Dendritic cell treated with granulocyte-macrophage colony-stimulating factor and Interleukin-4, amounts not matched to agents 40 ng/mL and 50 ng/mL, for 4 days (primary cell): ENCODE data around the gene PLXDC2.

Experiments
- H3K27ac Mint-ChIP-seq: one replicate; pipeline ENCODE4 v1.8.0; 2022; ENCODE audit warnings: mild to moderate bottlenecking, mixed read lengths
- H3K27me3 Mint-ChIP-seq: one replicate; pipeline ENCODE4 v1.8.0; 2022; ENCODE audit warnings: mild to moderate bottlenecking, mixed read lengths
- H3K36me3 Mint-ChIP-seq: one replicate; pipeline ENCODE4 v1.8.0; 2022; ENCODE audit warnings: low read depth, mixed read lengths
- H3K4me1 Mint-ChIP-seq: one replicate; pipeline ENCODE4 v1.8.0; 2022; ENCODE audit warnings: low read depth, mixed read lengths
- H3K4me3 Mint-ChIP-seq: one replicate; pipeline ENCODE4 v1.8.0; 2022; ENCODE audit warnings: mild to moderate bottlenecking, moderate library complexity, mixed read lengths
- H3K9me3 Mint-ChIP-seq: one replicate; pipeline ENCODE4 v1.8.0; 2022; ENCODE audit warnings: mixed read lengths
- intact Hi-C: fragments of 100-400 bp; cut with micrococcal nuclease; formaldehyde crosslinking; loops from one replicate; pipeline ENCODE4 v1.15.0; 2022

PLXDC2 gene

DNA sequence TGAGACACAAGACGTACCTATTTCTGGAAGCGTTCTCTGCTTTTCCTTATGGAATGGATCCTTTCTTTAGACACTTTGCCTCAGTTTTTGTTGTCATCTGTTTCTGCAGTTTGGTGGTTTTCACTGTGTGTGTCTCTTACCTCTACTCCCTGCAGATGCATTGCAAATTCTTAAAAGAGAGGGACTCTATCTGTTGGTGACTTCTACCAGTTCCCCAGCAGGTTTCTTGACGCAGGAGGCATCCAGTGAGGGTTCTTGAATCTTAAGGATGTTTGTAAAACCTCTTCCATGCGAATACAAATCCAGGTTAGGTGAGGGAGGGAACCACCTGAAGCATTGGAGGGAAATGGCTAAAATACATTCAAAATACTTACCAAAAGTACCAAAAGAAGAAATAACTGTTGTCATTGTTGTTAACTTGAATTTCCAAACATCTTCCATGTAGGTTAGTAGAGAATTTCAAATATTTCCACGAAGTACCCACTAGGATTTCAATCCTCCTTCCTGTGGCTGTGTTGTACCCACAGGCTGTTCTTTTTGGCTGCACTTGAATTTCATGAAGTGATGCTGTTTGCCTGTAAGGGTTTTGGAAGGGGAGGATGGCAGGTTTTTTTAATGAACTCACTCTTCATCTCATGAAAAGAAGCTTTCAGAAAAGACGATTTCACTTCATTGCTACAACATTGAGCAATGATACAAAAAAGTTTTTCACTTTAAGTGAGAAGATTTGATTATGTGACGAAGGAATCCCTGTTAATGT, 32.2 kb downstream of the PLXDC2 start:
- intact Hi-C loops: no loop called here
- Mint-ChIP-seq H3K9me3 (peaks cover 15% of the 10 kb centered on the region), H3K27me3 (no peaks in the 10 kb centered on the region), H3K4me1 (peaks cover 30% of the 10 kb centered on the region), H3K27ac (no peak overlapping the region), H3K4me3 (no peak overlapping the region), H3K36me3 (peaks cover 39% of the 10 kb centered on the region)

DNA sequence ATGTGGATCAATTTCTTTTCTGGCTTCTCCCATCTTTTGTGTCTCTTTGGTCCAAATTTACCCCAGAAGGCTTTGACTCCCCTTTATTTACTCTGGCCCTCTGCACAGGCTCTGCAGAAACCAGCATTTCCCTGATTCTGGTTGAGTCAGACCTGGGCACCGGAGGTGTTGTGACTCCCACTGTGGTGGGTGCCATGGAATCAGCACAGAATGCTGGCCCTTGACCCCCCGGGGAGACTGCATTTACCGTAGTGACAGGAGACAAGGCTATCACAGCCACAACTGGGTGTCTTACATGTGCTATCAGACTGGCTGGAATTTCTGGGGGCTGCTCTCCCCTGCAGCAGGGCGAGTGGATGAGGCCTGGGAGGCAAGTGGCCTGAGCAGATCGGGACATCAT, 37.6 kb downstream of the PLXDC2 start:
- no peak overlapping the region for H3K27ac Mint-ChIP-seq

DNA sequence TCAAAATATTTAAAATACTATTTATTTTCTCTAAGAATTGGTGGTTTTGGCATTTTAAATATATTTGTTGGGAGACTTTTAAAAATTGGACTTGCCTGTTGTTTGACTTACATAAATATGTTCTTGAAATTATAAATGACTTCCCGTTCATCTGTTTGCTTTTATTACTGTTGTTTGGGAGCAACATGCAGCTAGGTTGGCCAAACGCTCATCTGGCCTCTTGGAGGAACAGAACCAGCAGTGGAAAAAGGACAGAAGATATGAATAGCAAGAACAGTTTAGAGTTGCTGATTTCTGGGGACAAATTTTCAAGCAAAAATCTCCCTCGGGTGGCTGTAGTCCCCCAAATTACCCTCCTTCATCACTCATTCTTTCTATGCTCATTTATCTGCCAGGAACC, 41.6 kb downstream of the PLXDC2 start:
- Mint-ChIP-seq H3K4me3 (no peak overlapping the region), H3K4me1 (peaks cover 43% of the 10 kb centered on the region), H3K27ac (no peak overlapping the region), H3K9me3 (no peaks in the 10 kb centered on the region), H3K27me3 (no peaks in the 10 kb centered on the region), H3K36me3 (peaks cover 43% of the 10 kb centered on the region)
- intact Hi-C loops: no loop called here

More for the DNA sequence above, 37.6 kb downstream of the PLXDC2 start:
- H3K4me1 Mint-ChIP-seq: peaks cover 17% of the 10 kb centered on the region
- H3K4me3 Mint-ChIP-seq: no peak overlapping the region
- H3K27me3 Mint-ChIP-seq: no peaks in the 10 kb centered on the region
- H3K9me3 Mint-ChIP-seq: no peaks in the 10 kb centered on the region
- peaks cover 20% of the 10 kb centered on the region for H3K36me3 Mint-ChIP-seq
- intact Hi-C loops: no loop called here

- H3K27me3 Mint-ChIP-seq: no peaks in the 10 kb centered on the region
- intact Hi-C loops: no loop called here
- peaks cover 42% of the 10 kb centered on the region for H3K36me3 Mint-ChIP-seq
- no peak overlapping the region for H3K27ac Mint-ChIP-seq
- H3K9me3 Mint-ChIP-seq: no peaks in the 10 kb centered on the region
- no peak overlapping the region for H3K4me3 Mint-ChIP-seq
- peaks cover 42% of the 10 kb centered on the region for H3K4me1 Mint-ChIP-seq
Measured at GRCh38 chr10:19860107-19860506, 43.9 kb downstream of the PLXDC2 start.

- intact Hi-C loops: no loop called here
- no peaks in the 10 kb centered on the region for H3K27me3 Mint-ChIP-seq
- no peak overlapping the region for H3K4me3 Mint-ChIP-seq
- H3K27ac Mint-ChIP-seq: no peak overlapping the region
- peaks cover 41% of the 10 kb centered on the region for H3K4me1 Mint-ChIP-seq
- H3K9me3 Mint-ChIP-seq: no peaks in the 10 kb centered on the region
- peaks cover 65% of the 10 kb centered on the region for H3K36me3 Mint-ChIP-seq
Measured at GRCh38 chr10:19862811-19863515, 46.7 kb downstream of the PLXDC2 start.

- intact Hi-C loops: no loop called here
- H3K9me3 Mint-ChIP-seq: no peaks in the 10 kb centered on the region
- H3K4me3 Mint-ChIP-seq: no peak overlapping the region
- no peaks in the 10 kb centered on the region for H3K27me3 Mint-ChIP-seq
- peaks cover 21% of the 10 kb centered on the region for H3K4me1 Mint-ChIP-seq
- H3K36me3 Mint-ChIP-seq: peaks cover 54% of the 10 kb centered on the region
- H3K27ac Mint-ChIP-seq: no peak overlapping the region
Measured at GRCh38 chr10:19865676-19866075, 49.4 kb downstream of the PLXDC2 start.

DNA sequence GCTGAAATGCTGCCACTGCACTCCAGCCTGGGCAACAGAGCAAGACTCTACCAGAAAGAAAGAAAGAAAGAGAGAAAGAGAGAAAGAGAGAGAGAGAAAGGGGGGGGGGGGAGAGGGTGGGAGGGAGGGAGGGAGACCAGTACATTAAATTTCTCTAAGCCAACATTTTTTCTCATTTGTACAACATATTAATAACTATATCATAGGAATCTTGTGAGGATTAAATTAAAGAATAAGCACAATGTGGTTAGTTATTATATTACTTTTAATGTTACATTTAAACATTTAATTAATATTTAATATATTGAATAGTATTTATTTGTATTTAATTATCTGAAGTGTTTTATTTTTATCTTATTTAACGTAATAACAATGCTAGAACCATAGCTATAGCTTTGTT, 53.1 kb downstream of the PLXDC2 start:
- Mint-ChIP-seq H3K4me1 (peaks cover 32% of the 10 kb centered on the region), H3K4me3 (no peak overlapping the region), H3K27me3 (no peaks in the 10 kb centered on the region), H3K36me3 (peaks cover 67% of the 10 kb centered on the region), H3K9me3 (no peaks in the 10 kb centered on the region), H3K27ac (no peak overlapping the region)
- intact Hi-C loops: no loop called here

DNA sequence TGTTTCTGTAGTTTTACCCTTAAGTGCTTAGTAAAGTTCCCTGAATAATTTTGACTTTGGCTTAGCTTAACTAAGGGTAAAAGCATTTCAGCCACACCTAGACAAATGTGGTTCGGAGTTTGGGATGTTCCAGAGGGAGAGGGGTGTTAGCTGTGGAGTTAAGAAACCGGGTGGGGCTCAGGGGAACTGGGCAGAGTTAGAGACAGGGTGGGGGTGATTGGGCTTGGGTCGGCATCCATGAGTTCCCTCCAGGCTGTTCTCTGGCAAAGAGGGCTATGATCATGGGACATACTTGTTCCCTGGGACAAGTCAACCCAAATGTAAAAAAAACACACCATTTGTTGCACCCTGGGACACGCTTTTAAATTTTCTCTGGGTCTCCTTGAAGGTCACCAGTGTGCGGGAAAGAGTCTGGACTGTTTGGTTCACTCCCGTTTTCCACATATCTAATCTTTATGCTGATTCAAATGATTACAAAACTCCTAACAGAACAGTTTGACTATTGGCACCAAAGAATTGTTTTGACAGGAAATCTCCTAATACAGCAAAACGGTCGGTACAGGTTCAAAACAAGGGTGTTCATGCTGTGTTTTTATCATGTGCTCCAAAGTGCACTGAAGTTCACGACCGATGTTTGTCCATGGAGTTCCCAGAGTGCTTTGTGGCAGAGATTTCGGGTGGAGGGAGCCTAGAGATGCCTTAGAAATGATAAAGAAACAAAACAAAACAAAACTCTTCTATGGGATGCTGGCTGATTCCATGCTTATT, 56.5 kb downstream of the PLXDC2 start:
- intact Hi-C loops: no loop called here
- H3K4me1 Mint-ChIP-seq: peaks cover 50% of the 10 kb centered on the region
- peaks cover 36% of the 10 kb centered on the region for H3K36me3 Mint-ChIP-seq
- no peak overlapping the region for H3K27ac Mint-ChIP-seq
- no peaks in the 10 kb centered on the region for H3K9me3 Mint-ChIP-seq
- no peaks in the 10 kb centered on the region for H3K27me3 Mint-ChIP-seq
- no peak overlapping the region for H3K4me3 Mint-ChIP-seq

GRCh38 chr10:19874190-19874589, 58.0 kb downstream of the PLXDC2 start:
- no peaks in the 10 kb centered on the region for H3K27me3 Mint-ChIP-seq
- intact Hi-C loops: no loop called here
- peaks cover 35% of the 10 kb centered on the region for H3K36me3 Mint-ChIP-seq
- H3K9me3 Mint-ChIP-seq: no peaks in the 10 kb centered on the region
- no peak overlapping the region for H3K4me3 Mint-ChIP-seq
- H3K4me1 Mint-ChIP-seq: peaks cover 48% of the 10 kb centered on the region
- no peak overlapping the region for H3K27ac Mint-ChIP-seq

DNA sequence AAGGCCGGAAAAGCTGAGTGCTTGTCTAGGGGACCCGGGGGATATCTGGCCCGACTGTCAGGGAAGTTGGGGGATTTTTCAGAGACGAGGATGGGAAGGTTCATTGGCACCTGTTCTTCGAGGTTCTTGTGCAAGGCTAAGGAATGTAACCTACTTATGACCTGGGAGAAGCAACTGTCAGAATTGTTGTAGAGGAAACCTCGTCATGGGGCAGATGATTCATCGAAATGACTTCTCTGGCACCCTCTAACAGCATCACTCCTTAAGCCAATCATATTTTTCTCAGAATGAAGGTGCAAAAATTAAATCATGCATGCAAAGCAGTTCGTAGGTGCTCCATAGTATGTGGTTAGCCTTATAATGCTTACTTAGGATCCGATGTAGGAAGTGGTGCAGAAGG, 58.6 kb downstream of the PLXDC2 start:
- peaks cover 52% of the 10 kb centered on the region for H3K4me1 Mint-ChIP-seq
- intact Hi-C loops: no loop called here

DNA sequence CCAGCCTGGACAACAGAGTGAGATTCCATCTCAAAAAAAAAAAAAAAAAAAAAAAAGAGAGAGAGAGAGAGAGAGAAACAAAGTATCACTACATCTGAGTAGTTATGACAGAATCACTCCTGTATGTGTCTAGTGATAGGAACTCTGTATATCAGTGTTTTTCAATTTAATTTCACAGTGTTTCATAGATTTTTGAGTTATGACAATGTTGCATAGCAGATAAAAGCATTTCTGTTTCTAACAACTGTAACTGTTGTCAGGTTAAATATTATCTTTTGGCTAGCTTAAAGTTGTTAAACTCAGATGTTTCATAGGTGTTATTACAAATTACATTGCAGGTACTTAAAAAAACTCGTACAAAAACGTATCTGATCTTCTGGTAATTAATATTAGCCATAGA, 60.3 kb downstream of the PLXDC2 start:
- H3K36me3 Mint-ChIP-seq: peaks cover 28% of the 10 kb centered on the region
- H3K9me3 Mint-ChIP-seq: no peaks in the 10 kb centered on the region

More for the DNA sequence above, 58.6 kb downstream of the PLXDC2 start:
- no peak overlapping the region for H3K4me3 Mint-ChIP-seq
- H3K27me3 Mint-ChIP-seq: no peaks in the 10 kb centered on the region
- no peaks in the 10 kb centered on the region for H3K9me3 Mint-ChIP-seq
- H3K36me3 Mint-ChIP-seq: peaks cover 39% of the 10 kb centered on the region
- H3K27ac Mint-ChIP-seq: no peak overlapping the region

GRCh38 chr10:19877466-19878255, 61.4 kb downstream of the PLXDC2 start:
- no peaks in the 10 kb centered on the region for H3K27me3 Mint-ChIP-seq
- H3K36me3 Mint-ChIP-seq: peaks cover 23% of the 10 kb centered on the region
- intact Hi-C loops: no loop called here
- no peak overlapping the region for H3K27ac Mint-ChIP-seq
- peaks cover 54% of the 10 kb centered on the region for H3K4me1 Mint-ChIP-seq
- no peak overlapping the region for H3K4me3 Mint-ChIP-seq
- H3K9me3 Mint-ChIP-seq: no peaks in the 10 kb centered on the region

More for the DNA sequence above, 60.3 kb downstream of the PLXDC2 start:
- Mint-ChIP-seq H3K4me1 (peaks cover 62% of the 10 kb centered on the region), H3K27me3 (no peaks in the 10 kb centered on the region), H3K4me3 (no peak overlapping the region), H3K27ac (no peak overlapping the region)
- intact Hi-C loops: no loop called here

DNA sequence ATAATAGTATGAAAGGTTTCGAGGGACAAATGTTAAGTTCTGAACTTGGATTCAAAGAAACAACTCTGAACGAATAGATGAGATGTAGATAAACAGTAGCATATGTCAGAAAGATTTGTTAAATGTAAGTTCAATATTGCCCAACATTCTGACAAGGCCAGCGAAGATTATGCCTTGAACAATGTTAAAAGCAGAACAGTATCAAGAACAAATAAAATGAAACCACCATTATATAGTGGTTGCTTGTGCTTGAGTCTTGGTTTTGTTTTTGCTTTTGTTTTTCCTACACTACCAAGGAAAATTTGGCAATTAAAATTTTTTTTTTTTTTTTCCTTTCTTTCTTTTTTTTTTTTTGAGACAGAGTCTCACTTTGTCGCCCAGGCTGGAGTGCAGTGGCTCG, 66.4 kb downstream of the PLXDC2 start:
- intact Hi-C loops: no loop called here
- H3K4me3 Mint-ChIP-seq: no peak overlapping the region
- H3K4me1 Mint-ChIP-seq: peaks cover 30% of the 10 kb centered on the region
- peaks cover 11% of the 10 kb centered on the region for H3K36me3 Mint-ChIP-seq
- H3K27me3 Mint-ChIP-seq: no peaks in the 10 kb centered on the region
- no peak overlapping the region for H3K27ac Mint-ChIP-seq
- no peaks in the 10 kb centered on the region for H3K9me3 Mint-ChIP-seq
